Fibroblast of pulmonary artery (primary cell): ENCODE measurements around the gene CAMK1.

Experiments
- DNase-seq: peaks from one replicate; pipeline ENCODE4 v3.0.0-alpha.2; 2010; ENCODE audit warnings: low read depth
- H3K4me3 ChIP-seq: replicated peaks from 2 replicates; pipeline ENCODE4 v1.5.1; 2011; ENCODE audit warnings: low read depth, mild to moderate bottlenecking, control low read depth, low read length, moderate library complexity
- TF ChIP-seq, protein P1 (sequence below): IDR thresholded peaks from 2 replicates; pipeline ENCODE4 v1.5.1; 2011; ENCODE audit warnings: mild to moderate bottlenecking, control low read depth, low read length, inconsistent platforms; ENCODE audit errors: missing control alignments

CAMK1 gene

DNA sequence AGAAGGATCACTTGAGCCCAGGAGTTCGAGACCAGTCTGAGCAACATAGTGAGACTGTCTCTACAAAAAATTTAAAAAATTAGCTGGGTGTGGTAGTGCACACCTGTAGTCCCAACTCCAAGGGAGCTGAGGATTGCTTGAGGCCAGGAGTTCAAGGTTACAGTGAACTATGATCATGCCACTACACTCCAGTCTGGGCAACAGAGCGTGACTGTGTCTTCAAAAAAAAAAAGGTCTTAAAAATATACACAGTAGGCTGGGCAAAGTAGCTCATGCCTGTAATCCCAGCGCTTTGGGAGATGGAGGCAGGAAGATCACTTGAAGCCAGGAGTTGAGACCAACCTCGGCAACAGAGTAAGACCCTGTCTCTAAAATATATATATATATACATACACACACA is 11.2 kb upstream of the CAMK1 start:
- DNase-seq: no peak
- no peak overlapping the region for H3K4me3 ChIP-seq
- TF ChIP-seq, protein P1, sequence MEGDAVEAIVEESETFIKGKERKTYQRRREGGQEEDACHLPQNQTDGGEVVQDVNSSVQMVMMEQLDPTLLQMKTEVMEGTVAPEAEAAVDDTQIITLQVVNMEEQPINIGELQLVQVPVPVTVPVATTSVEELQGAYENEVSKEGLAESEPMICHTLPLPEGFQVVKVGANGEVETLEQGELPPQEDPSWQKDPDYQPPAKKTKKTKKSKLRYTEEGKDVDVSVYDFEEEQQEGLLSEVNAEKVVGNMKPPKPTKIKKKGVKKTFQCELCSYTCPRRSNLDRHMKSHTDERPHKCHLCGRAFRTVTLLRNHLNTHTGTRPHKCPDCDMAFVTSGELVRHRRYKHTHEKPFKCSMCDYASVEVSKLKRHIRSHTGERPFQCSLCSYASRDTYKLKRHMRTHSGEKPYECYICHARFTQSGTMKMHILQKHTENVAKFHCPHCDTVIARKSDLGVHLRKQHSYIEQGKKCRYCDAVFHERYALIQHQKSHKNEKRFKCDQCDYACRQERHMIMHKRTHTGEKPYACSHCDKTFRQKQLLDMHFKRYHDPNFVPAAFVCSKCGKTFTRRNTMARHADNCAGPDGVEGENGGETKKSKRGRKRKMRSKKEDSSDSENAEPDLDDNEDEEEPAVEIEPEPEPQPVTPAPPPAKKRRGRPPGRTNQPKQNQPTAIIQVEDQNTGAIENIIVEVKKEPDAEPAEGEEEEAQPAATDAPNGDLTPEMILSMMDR: no peak

DNA sequence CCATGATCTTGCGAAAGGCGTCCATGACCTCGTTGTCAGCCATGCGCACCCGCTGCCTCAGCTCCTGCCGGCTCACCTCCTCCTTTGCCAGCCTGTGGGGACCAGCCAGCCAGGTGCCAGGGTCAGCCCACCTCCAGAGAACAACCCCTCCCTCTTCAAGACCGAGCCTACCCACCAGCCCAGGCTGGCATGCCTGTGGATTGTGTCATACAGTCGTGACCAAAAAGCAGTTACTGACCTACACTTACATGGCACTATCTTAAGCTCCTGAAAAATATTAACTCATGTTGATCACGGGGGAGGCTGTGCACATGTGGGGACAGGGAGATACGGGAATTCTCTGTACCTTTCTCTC is 10.7 kb upstream of the CAMK1 start:
- no peak for DNase-seq
- TF ChIP-seq, protein P1: no peak
- no peak overlapping the region for H3K4me3 ChIP-seq

DNA sequence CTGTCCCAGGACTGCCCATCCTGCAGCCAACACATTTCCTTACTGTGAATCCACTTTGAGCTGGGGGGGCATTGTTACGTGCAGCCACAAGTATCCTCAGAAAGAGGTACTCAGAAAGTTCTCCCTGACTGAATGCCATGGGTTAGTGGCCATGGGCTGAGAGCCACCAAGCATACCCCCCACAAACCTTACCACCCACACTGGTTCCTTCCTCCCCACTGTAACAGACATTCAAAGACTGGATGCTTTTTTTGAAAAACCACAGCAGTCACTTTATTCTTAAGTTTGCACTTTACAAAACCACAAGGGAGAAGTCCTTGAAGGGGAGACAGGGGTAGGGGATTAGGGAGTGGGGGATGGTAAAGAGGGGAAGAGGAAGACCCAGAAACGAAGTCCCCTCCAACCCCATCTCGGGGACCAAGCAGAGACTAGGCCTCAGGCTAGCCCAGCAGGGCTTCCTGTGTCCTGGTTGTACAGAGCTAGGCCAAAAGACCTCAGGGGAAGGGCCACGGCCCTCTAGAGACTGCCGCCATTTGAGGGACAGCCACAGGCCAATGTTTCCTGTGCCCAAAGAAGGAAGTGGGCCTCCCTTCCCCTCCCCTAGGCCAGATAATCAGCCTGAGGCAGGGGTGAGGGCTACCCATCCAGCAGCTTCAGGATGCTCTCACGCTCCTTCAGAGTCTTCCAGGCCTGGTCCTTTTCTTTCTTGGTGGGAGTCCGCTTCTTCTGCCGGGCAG is 10.1 kb upstream of the CAMK1 start:
- H3K4me3 ChIP-seq: no peak overlapping the region
- TF ChIP-seq, protein P1: no peak
- no peak for DNase-seq

DNA sequence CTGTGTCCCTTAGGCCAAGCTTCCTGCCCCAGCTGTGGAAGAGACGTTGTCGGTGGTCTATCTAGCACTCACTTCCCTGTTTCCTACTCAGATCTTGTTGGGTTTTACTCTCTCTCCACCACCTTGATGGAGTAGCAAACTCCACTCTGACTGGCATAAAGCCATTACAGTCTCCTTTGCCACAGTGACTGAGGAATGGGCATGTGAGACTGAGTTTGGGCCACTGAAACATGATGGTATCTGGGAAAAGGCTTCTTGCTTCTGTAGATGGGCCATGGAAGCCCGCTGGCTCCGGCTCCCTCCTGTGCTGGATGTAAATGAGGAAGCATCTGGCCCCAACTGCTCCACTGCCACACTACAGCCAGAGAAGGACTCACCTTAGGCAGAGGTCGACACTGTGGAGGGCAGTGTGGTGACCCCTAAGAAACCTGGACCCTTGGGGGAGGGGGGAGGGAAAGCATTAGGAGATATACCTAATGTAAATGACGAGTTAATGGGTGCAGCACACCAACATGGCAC is 9.4 kb upstream of the CAMK1 start:
- TF ChIP-seq, protein P1: no peak
- no peak overlapping the region for H3K4me3 ChIP-seq
- DNase-seq: no peak

DNA sequence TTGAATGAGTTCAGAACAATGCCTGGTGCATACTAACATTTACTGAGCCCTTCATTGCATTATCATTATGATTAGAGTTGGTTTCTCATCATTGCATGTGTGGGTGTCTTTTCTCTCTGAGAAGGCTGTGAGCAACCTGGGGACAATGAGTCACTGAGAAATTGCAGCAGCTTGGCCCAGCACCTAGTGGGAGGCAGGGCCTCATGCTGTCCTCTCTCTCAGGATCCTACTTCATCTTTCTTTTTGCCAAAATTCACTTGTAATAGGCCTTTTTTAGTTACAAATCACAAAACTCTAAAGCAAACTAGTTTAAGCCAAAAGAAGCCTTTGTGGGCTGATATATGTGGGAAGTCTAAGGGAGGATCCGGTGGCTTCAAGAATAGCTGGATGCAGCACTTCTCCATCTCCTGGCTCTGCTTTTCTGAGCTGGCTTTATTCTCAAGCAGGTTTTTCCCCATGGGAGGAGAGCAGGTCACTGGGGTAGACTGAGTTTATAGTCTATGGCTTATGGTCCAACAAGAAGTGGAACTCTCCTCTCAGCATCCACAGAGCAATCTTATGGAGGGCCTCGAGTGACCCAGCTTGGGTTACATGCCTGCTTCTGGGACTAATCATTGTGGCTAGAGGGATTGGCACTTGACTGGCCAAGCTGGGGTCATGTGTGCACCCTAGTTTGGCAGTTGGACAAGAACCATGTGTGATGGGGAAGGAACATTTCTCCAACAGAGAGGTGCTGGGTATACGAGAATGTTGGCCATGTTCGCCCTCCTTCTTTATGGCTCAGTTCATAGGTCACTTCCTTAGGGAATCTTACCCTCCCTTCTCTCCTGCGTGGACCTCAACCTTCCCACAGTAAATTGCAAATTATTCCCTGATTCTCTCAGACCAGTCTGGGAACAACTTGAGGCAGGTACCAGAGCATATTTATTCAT is 8.7 kb upstream of the CAMK1 start:
- no peak overlapping the region for H3K4me3 ChIP-seq
- DNase-seq: peak; percentile 58
- TF ChIP-seq, protein P1: no peak

DNA sequence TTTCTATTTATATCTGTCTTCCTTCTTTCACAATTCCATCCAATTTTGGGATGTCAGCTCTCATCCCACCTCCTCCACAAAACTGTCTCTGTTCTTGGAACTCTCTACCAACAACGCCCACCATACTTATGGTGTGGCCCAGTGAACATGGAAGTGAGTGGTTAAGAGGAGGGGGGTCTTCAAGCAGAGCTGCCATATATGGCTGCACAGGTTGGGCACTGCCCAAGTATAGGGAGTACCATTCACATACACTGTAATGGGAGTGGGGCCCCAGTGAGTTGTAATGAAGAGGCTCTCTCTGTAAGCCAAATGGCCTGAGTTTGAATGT is 7.9 kb upstream of the CAMK1 start:
- TF ChIP-seq, protein P1: no peak
- H3K4me3 ChIP-seq: no peak overlapping the region

More for the DNA sequence above, 7.9 kb upstream of the CAMK1 start:
- DNase-seq: no peak
